ENCODE data around the gene PTPMT1.

GRCh38 chr11:47550288-47551047 lies 14.9 kb upstream of the PTPMT1 start:
- TF ChIP-seq CTCF (IDR thresholded peaks at IDR 0.05) (no peak), POLR2A (IDR thresholded peaks at IDR 0.05) (no peak)
